GM12873 (cell line): ENCODE measurements around the gene RASSF10.

Experiments used
- CTCF ChIP-seq: IDR thresholded peaks from 2 replicates; pipeline ENCODE4 v1.5.1; 2012; ENCODE audit warnings: low read depth, mild to moderate bottlenecking, moderate library complexity, low read length, control low read depth; ENCODE audit not compliant: insufficient read depth; ENCODE audit errors: missing control alignments

The RASSF10 gene

GRCh38 chr11:12983336-12983735 is 25.8 kb upstream of the RASSF10 start:
- TF ChIP-seq CTCF: no peak

GRCh38 chr11:12986194-12986898 is 22.8 kb upstream of the RASSF10 start:
- TF ChIP-seq CTCF: no peak

- no peak for TF ChIP-seq CTCF
These were observed 19.5 kb upstream of the RASSF10 start for GRCh38 chr11:12989428-12990161.

- TF ChIP-seq CTCF: no peak
These were observed 19.0 kb upstream of the RASSF10 start for GRCh38 chr11:12990162-12990480.

GRCh38 chr11:12991426-12991825 is 17.7 kb upstream of the RASSF10 start:
- no peak for TF ChIP-seq CTCF

- no peak for TF ChIP-seq CTCF
These were observed 15.5 kb upstream of the RASSF10 start for GRCh38 chr11:12993626-12994025.

GRCh38 chr11:12994476-12994875 is 14.6 kb upstream of the RASSF10 start:
- no peak for TF ChIP-seq CTCF
